ENCODE measurements around the gene NAT8L.

Gene NAT8L

GRCh38 chr4:2081540-2081939, 22.4 kb downstream of the NAT8L start:
- no peaks in the 10 kb centered on the region for H3K36me3 Mint-ChIP-seq (ENCODE audit: low read depth)
- H3K27ac Mint-ChIP-seq, result no peak overlapping the region
- H3K4me3 Mint-ChIP-seq, result no peak overlapping the region
- H3K9me3 Mint-ChIP-seq, result no peaks in the 10 kb centered on the region
- H3K4me1 Mint-ChIP-seq, result peaks cover 7% of the 10 kb centered on the region
- no peak for TF ChIP-seq CTCF (IDR thresholded peaks at IDR 0.05; ENCODE audit: unreplicated experiment in 3 of 3)
- H3K27me3 Mint-ChIP-seq (ENCODE audit: low read depth), result no peaks in the 10 kb centered on the region

- Mint-ChIP-seq H3K9me3 (no peaks in the 10 kb centered on the region), H3K4me1 (peaks cover 7% of the 10 kb centered on the region), H3K27me3 (ENCODE audit: low read depth) (no peaks in the 10 kb centered on the region), H3K27ac (peak overlapping the region in 1 of 3 experiments; percentile 48), H3K36me3 (ENCODE audit: low read depth) (no peaks in the 10 kb centered on the region), H3K4me3 (no peak overlapping the region)
- no peak for TF ChIP-seq CTCF (IDR thresholded peaks at IDR 0.05; ENCODE audit: unreplicated experiment in 3 of 3)
These were observed 23.0 kb downstream of the NAT8L start for GRCh38 chr4:2082118-2082517.

- no peak for TF ChIP-seq CTCF (IDR thresholded peaks at IDR 0.05; ENCODE audit: unreplicated experiment in 3 of 3)
- H3K4me3 Mint-ChIP-seq, result no peak overlapping the region
- peaks cover 7% of the 10 kb centered on the region for H3K4me1 Mint-ChIP-seq
- peak overlapping the region; percentile 2 to 77 (median 48) for H3K27ac Mint-ChIP-seq
- H3K9me3 Mint-ChIP-seq, result no peaks in the 10 kb centered on the region
- no peaks in the 10 kb centered on the region for H3K36me3 Mint-ChIP-seq (ENCODE audit: low read depth)
- H3K27me3 Mint-ChIP-seq (ENCODE audit: low read depth), result no peaks in the 10 kb centered on the region
These were observed 23.5 kb downstream of the NAT8L start for GRCh38 chr4:2082627-2083026.

DNA sequence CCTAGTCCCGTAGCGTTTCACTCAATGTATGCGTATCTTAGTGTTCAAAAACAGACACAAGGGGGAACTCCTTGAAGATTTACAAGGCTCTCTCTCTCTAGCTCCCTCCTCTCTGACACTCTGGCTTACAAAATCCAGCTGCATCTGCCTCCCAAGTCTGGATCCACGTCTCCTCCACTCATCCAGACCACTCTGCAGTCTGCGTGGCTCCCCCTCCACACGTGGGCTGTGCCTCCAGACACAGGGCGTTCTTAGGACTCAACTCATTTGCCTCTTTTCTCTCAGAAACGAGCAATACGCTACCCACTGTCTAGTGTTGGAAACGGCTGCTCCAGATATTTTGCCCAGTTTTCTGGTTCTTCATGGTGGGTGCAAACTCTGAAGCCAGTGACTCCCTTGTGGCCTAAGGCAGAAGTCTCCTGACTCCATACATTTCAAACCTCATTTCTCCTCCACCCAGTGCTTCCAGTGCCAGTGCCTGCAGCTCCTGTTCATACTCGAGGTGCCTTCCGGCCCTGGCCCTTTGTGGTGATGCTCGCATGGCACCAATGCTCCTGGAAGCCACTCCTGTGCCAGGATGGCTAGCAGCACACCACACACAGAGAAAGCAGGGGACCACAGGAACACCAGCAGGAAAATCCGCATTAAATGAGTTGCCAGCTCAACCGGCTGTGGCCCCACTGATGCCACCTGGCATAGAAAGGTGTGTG, 24.1 kb downstream of the NAT8L start:
- Mint-ChIP-seq H3K27me3 (ENCODE audit: low read depth) (no peaks in the 10 kb centered on the region), H3K27ac (peak overlapping the region; percentile 2 to 77 (median 48)), H3K4me3 (peak overlapping the region in 1 of 3 experiments; percentile 24), H3K4me1 (peaks cover 7% of the 10 kb centered on the region), H3K36me3 (ENCODE audit: low read depth) (no peaks in the 10 kb centered on the region), H3K9me3 (no peaks in the 10 kb centered on the region)
- no peak for TF ChIP-seq CTCF (IDR thresholded peaks at IDR 0.05; ENCODE audit: unreplicated experiment in 3 of 3)

GRCh38 chr4:2083826-2084160, 24.7 kb downstream of the NAT8L start:
- H3K4me1 Mint-ChIP-seq, result peaks cover 7% of the 10 kb centered on the region
- no peaks in the 10 kb centered on the region for H3K27me3 Mint-ChIP-seq (ENCODE audit: low read depth)
- H3K9me3 Mint-ChIP-seq, result no peaks in the 10 kb centered on the region
- no peak overlapping the region for H3K4me3 Mint-ChIP-seq
- H3K36me3 Mint-ChIP-seq (ENCODE audit: low read depth), result no peaks in the 10 kb centered on the region
- TF ChIP-seq CTCF (IDR thresholded peaks at IDR 0.05; ENCODE audit: unreplicated experiment in 3 of 3), result no peak
- no peak overlapping the region for H3K27ac Mint-ChIP-seq

- peaks cover 7% of the 10 kb centered on the region for H3K4me1 Mint-ChIP-seq
- no peaks in the 10 kb centered on the region for H3K9me3 Mint-ChIP-seq
- TF ChIP-seq CTCF (IDR thresholded peaks at IDR 0.05; ENCODE audit: unreplicated experiment in 3 of 3), result no peak
- peak overlapping the region in 1 of 3 experiments; percentile 37 for H3K27ac Mint-ChIP-seq
- H3K36me3 Mint-ChIP-seq (ENCODE audit: low read depth), result no peaks in the 10 kb centered on the region
- H3K27me3 Mint-ChIP-seq (ENCODE audit: low read depth), result no peaks in the 10 kb centered on the region
- no peak overlapping the region for H3K4me3 Mint-ChIP-seq
These were observed 25.2 kb downstream of the NAT8L start for GRCh38 chr4:2084316-2084715.
